Measurements from ENCODE around the gene MGAT2. TPM values are rescaled to one million over a fixed set of nuclear protein-coding genes. Genes with fewer than 3 reads are reported as not detected.

MGAT2 gene
- total and polyA plus RNA-seq, 9 of the 15 experiments (the other 6 are each of a cell fraction or from before 2014, with no cell fraction given): 0.03 to 33.3 (median 24.6) TPM; not detected in 1

DNA sequence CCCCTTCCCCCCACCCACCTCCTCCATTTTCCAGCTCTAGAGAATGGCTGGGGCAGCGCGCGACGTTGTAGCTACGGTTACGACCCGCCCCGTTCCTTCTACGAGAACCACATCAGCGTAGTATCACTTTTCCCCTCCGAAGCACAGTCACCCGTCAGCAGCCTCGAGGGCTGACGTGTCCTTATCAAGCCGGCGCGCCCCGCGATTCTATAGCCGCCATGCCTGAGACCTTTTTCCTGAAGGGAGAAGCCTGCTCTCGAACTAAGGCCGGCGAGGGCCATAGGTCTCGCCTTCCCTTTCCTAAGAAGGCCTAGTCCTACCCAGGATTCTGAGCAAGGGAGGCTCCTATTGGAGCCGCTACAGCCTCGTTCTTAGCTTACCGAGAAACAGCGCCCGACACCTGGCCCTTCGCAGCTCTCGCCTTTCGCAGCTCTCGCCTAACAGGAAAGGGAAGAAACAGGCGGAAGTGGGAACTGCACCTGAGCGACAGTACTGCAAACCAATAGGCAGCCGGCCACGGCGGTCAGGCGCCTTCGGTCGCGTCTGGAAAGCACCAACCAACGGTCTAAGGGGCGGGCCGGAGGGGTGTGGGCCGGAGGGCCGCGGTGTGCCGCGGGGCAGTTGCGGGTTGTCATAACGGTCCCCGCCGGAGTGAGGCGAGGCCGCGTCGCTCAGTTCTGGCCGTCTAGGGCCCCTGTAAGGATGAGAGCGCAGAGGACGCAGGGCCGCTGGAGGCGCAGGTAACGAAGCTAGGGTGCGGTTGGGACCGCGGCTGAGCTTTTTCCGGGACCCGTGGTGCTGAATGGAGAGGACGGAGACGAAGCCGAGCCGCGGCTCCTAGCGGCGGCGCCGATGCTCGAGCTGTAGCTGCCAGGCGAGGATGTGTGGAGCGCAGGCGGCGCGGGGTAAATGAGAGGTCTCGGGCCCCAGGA, at the start of gene MGAT2, which contains the start of gene RPL36AL (continued):
- TF ChIP-seq, protein P1, sequence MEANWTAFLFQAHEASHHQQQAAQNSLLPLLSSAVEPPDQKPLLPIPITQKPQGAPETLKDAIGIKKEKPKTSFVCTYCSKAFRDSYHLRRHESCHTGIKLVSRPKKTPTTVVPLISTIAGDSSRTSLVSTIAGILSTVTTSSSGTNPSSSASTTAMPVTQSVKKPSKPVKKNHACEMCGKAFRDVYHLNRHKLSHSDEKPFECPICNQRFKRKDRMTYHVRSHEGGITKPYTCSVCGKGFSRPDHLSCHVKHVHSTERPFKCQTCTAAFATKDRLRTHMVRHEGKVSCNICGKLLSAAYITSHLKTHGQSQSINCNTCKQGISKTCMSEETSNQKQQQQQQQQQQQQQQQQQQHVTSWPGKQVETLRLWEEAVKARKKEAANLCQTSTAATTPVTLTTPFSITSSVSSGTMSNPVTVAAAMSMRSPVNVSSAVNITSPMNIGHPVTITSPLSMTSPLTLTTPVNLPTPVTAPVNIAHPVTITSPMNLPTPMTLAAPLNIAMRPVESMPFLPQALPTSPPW (CRISPR knock-in tag; IDR thresholded peaks at IDR 0.05): peak; percentile 58
- TF ChIP-seq FOXM1 (IDR thresholded peaks at IDR 0.05; ENCODE audit: low read depth) (0 out of 2 replicates have a peak, but pooled peaks have one; percentile 23), FOXM1 (CRISPR knock-in tag; IDR thresholded peaks at IDR 0.05; ENCODE audit: low read depth) (no peak), ZBTB1 (CRISPR knock-in tag; IDR thresholded peaks at IDR 0.05; ENCODE audit: borderline replicate concordance, low read depth) (0 out of 2 replicates have a peak, but pooled peaks have one; percentile 55), GABPA (tag; conservative IDR thresholded peaks at IDR 0.05; ENCODE audit: low read depth) (peak; percentile 93), GTF2E2 (tag; IDR thresholded peaks at IDR 0.05) (peak; percentile 70; the same call in 1 of the 2 replicates), TAF9B (IDR thresholded peaks at IDR 0.05; ENCODE audit: partially characterized antibody) (peak; percentile 83)
- TF ChIP-seq, protein P2, sequence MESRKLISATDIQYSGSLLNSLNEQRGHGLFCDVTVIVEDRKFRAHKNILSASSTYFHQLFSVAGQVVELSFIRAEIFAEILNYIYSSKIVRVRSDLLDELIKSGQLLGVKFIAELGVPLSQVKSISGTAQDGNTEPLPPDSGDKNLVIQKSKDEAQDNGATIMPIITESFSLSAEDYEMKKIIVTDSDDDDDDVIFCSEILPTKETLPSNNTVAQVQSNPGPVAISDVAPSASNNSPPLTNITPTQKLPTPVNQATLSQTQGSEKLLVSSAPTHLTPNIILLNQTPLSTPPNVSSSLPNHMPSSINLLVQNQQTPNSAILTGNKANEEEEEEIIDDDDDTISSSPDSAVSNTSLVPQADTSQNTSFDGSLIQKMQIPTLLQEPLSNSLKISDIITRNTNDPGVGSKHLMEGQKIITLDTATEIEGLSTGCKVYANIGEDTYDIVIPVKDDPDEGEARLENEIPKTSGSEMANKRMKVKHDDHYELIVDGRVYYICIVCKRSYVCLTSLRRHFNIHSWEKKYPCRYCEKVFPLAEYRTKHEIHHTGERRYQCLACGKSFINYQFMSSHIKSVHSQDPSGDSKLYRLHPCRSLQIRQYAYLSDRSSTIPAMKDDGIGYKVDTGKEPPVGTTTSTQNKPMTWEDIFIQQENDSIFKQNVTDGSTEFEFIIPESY (CRISPR knock-in tag; IDR thresholded peaks at IDR 0.05): peak; percentile 31; the same call in 1 of the 2 replicates
- TF ChIP-seq, protein P3, sequence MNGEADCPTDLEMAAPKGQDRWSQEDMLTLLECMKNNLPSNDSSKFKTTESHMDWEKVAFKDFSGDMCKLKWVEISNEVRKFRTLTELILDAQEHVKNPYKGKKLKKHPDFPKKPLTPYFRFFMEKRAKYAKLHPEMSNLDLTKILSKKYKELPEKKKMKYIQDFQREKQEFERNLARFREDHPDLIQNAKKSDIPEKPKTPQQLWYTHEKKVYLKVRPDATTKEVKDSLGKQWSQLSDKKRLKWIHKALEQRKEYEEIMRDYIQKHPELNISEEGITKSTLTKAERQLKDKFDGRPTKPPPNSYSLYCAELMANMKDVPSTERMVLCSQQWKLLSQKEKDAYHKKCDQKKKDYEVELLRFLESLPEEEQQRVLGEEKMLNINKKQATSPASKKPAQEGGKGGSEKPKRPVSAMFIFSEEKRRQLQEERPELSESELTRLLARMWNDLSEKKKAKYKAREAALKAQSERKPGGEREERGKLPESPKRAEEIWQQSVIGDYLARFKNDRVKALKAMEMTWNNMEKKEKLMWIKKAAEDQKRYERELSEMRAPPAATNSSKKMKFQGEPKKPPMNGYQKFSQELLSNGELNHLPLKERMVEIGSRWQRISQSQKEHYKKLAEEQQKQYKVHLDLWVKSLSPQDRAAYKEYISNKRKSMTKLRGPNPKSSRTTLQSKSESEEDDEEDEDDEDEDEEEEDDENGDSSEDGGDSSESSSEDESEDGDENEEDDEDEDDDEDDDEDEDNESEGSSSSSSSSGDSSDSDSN (IDR thresholded peaks at IDR 0.05; ENCODE audit: borderline replicate concordance in 1 of 2, low read depth in 2 of 2, low read length in 2 of 2): peak in 1 of 2 experiments; percentile 59; a peak in 1 of 4 replicates
- TF ChIP-seq, protein P4, sequence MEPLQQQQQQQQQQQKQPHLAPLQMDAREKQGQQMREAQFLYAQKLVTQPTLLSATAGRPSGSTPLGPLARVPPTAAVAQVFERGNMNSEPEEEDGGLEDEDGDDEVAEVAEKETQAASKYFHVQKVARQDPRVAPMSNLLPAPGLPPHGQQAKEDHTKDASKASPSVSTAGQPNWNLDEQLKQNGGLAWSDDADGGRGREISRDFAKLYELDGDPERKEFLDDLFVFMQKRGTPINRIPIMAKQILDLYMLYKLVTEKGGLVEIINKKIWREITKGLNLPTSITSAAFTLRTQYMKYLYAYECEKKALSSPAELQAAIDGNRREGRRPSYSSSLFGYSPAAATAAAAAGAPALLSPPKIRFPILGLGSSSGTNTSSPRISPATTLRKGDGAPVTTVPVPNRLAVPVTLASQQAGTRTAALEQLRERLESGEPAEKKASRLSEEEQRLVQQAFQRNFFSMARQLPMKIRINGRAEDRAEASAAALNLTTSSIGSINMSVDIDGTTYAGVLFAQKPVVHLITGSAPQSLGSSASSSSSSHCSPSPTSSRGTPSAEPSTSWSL (CRISPR knock-in tag; IDR thresholded peaks at IDR 0.05; ENCODE audit: borderline replicate concordance): no peak
- TF ChIP-seq, protein P5, sequence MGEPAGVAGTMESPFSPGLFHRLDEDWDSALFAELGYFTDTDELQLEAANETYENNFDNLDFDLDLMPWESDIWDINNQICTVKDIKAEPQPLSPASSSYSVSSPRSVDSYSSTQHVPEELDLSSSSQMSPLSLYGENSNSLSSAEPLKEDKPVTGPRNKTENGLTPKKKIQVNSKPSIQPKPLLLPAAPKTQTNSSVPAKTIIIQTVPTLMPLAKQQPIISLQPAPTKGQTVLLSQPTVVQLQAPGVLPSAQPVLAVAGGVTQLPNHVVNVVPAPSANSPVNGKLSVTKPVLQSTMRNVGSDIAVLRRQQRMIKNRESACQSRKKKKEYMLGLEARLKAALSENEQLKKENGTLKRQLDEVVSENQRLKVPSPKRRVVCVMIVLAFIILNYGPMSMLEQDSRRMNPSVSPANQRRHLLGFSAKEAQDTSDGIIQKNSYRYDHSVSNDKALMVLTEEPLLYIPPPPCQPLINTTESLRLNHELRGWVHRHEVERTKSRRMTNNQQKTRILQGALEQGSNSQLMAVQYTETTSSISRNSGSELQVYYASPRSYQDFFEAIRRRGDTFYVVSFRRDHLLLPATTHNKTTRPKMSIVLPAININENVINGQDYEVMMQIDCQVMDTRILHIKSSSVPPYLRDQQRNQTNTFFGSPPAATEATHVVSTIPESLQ (CRISPR knock-in tag; IDR thresholded peaks at IDR 0.05): 0 out of 2 replicates have a peak, but pooled peaks have one; percentile 6
- TF ChIP-seq, protein P6, sequence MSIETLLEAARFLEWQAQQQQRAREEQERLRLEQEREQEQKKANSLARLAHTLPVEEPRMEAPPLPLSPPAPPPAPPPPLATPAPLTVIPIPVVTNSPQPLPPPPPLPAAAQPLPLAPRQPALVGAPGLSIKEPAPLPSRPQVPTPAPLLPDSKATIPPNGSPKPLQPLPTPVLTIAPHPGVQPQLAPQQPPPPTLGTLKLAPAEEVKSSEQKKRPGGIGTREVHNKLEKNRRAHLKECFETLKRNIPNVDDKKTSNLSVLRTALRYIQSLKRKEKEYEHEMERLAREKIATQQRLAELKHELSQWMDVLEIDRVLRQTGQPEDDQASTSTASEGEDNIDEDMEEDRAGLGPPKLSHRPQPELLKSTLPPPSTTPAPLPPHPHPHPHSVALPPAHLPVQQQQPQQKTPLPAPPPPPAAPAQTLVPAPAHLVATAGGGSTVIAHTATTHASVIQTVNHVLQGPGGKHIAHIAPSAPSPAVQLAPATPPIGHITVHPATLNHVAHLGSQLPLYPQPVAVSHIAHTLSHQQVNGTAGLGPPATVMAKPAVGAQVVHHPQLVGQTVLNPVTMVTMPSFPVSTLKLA (conservative IDR thresholded peaks at IDR 0.05): peak; percentile 67 to 74

All from K562 (cell line).